ENCODE data around the gene PHYHD1. TPM values are rescaled to one million over a fixed set of nuclear protein-coding genes. Genes with fewer than 3 reads are reported as not detected.

Gene PHYHD1
- total and polyA plus RNA-seq, 2 of the 4 experiments (the other 2 are of a cell fraction): 2.2 to 8.4 TPM

GRCh38 chr9:128908372-128908771 is 12.4 kb upstream of the PHYHD1 start:
- H2AK5ac ChIP-seq (ENCODE audit: low read depth, low read length): no peak overlapping the region
- H3K27ac ChIP-seq (ENCODE audit: insufficient read depth, low read length): no peak overlapping the region
- H3K79me1 ChIP-seq (ENCODE audit: low read depth in 1 of 2, low read length in 2 of 2): peaks cover 28 to 87% of the 10 kb centered on the region in 2 experiments; a peak in 3 of 4 replicates
- H3K27me3 ChIP-seq (ENCODE audit: control insufficient read depth, insufficient read depth, low read length): no peaks in the 10 kb centered on the region
- no peak overlapping the region for H3K56ac ChIP-seq (ENCODE audit: extremely low read depth, insufficient read depth, low read length)
- no peak overlapping the region for H2BK120ac ChIP-seq (ENCODE audit: low read depth, low read length)
- no peak overlapping the region for H3K14ac ChIP-seq (replicated peaks; ENCODE audit: low read depth, low read length)
- intact Hi-C loops (cut with micrococcal nuclease) (no loop called here), in situ Hi-C loops (cut with MboI; ENCODE audit: low sequenced_read_pairs) (no loop called here), dilution Hi-C loops (cut with HindIII; ENCODE audit: low sequenced_read_pairs, unreplicated experiment) (no loop called here)
- H3K9me1 ChIP-seq (ENCODE audit: insufficient read depth, low read length): peaks cover 26% of the 10 kb centered on the region
- H2AK9ac ChIP-seq (replicated peaks; ENCODE audit: low read depth, low read length, poor library complexity): no peak overlapping the region
- CTCF ChIA-PET: interaction anchor here (0.7 kb wide), 1 partner anchor 27 kb away, joined by 3 read pairs; no protein-coding TSS in a partner anchor
- H4K8ac ChIP-seq (ENCODE audit: low read depth in 2 of 2, low read length in 2 of 2): no peak overlapping the region
- 98% methylated on average over 17 of the region's 24 CpGs; no CpG with 5 or more reads in 1 of the 2 experiments for WGBS, 2 experiments (ENCODE audit: extremely low coverage in 2 of 2, insufficient read length in 1 of 2)
- TF ChIP-seq SMC3 (IDR thresholded peaks at IDR 0.05; ENCODE audit: low read depth, low read length) (no peak), RCOR1 (IDR thresholded peaks at IDR 0.05; ENCODE audit: insufficient replicate concordance, low read length) (no peak), POLR2A (IDR thresholded peaks at IDR 0.05; ENCODE audit: low read depth, low read length) (no peak), MXI1 (IDR thresholded peaks at IDR 0.05; ENCODE audit: borderline replicate concordance, low read depth, low read length) (no peak), BHLHE40 (IDR thresholded peaks at IDR 0.05; ENCODE audit: low read depth, low read length) (no peak), RFX5 (IDR thresholded peaks at IDR 0.05; ENCODE audit: low read depth, low read length) (no peak), CTCF (conservative IDR thresholded peaks at IDR 0.05; ENCODE audit: low read depth, low read length) (no peak), USF2 (IDR thresholded peaks at IDR 0.05; ENCODE audit: low read depth, low read length) (no peak)
- no peaks in the 10 kb centered on the region; the same call in none of the 2 replicates for H4K20me1 ChIP-seq (ENCODE audit: insufficient read depth, low read length)
- no peak overlapping the region for H3K9ac ChIP-seq (ENCODE audit: low read depth, low read length)
- POLR2A ChIA-PET (ENCODE audit: unreplicated experiment): no interaction called here
- H3K18ac ChIP-seq (ENCODE audit: low read depth, low read length): no peak overlapping the region
- no peak overlapping the region for H4K5ac ChIP-seq (ENCODE audit: low read depth, low read length)
- no peak for ATAC-seq (ENCODE audit: low read depth)
- no peak overlapping the region for H3K4ac ChIP-seq (ENCODE audit: low read depth, low read length)
- no TSS peak for BruUV-seq (replicated peaks)
- H3K23ac ChIP-seq (ENCODE audit: low read depth, low read length): no peak overlapping the region
- no peak overlapping the region for H2BK5ac ChIP-seq (ENCODE audit: low read depth, low read length, poor library complexity, severe bottlenecking)
- no peaks in the 10 kb centered on the region for H3K9me3 ChIP-seq (ENCODE audit: control insufficient read depth, insufficient read depth, low read length)
- no peak overlapping the region for H2AFZ ChIP-seq (replicated peaks; ENCODE audit: low read length, poor library complexity)
- H3K36me3 ChIP-seq (ENCODE audit: control insufficient read depth, insufficient read depth, low read length): peaks cover 38% of the 10 kb centered on the region
- no peak overlapping the region for H3K4me3 ChIP-seq (ENCODE audit: insufficient read depth, low read depth, low read length)
- peaks cover 27% of the 10 kb centered on the region for H3K4me1 ChIP-seq (ENCODE audit: control insufficient read depth, insufficient read depth, low read length)
- H2BK20ac ChIP-seq (ENCODE audit: low read depth, low read length): no peak overlapping the region
- H4K91ac ChIP-seq (ENCODE audit: insufficient read depth, low read depth, low read length): no peak overlapping the region
- H3K4me2 ChIP-seq (ENCODE audit: low read depth, low read length): no peak overlapping the region
- no peak for DNase-seq
- no peak overlapping the region for H2BK15ac ChIP-seq (ENCODE audit: low read depth, low read length)
